ENCODE data around the gene HGFAC.

GRCh38 chr4:3468804-3469203, 27.0 kb downstream of the HGFAC start:
- no peak for TF ChIP-seq POLR2A (IDR thresholded peaks at IDR 0.05)
- TF ChIP-seq CTCF (IDR thresholded peaks at IDR 0.05): no peak

Data from suprapubic skin (tissue), 3 donors.